IPS-20b (cell line): ENCODE measurements around the gene TMEM208.
A peak's percentile ranks its signal among the peaks of the same experiment; 100 is the strongest.

Experiments
- H3K27ac ChIP-seq: one replicate; pipeline ENCODE4 v1.5.1; 2013; ENCODE audit warnings: low read length
- H3K27me3 ChIP-seq: 2 replicates; pipeline ENCODE4 v1.6.1; 2013; ENCODE audit warnings: mild to moderate bottlenecking, low read length, inconsistent platforms; ENCODE audit not compliant: insufficient read depth
- H3K36me3 ChIP-seq: 2 replicates; pipeline ENCODE4 v1.6.1; 2013; ENCODE audit warnings: low read depth, mild to moderate bottlenecking, inconsistent platforms, low read length, moderate library complexity; ENCODE audit not compliant: insufficient read depth
- H3K4me1 ChIP-seq: 2 replicates; pipeline ENCODE4 v1.6.1; 2013; ENCODE audit warnings: mild to moderate bottlenecking, control low read depth, inconsistent platforms, low read length, moderate library complexity; ENCODE audit not compliant: insufficient read depth
- H3K4me3 ChIP-seq: 2 replicates; pipeline ENCODE4 v1.5.1; 2013; ENCODE audit warnings: mild to moderate bottlenecking, low read length, inconsistent platforms
- H3K9ac ChIP-seq: 2 replicates; pipeline ENCODE4 v1.6.1; 2013; ENCODE audit warnings: low read depth, mild to moderate bottlenecking, inconsistent platforms, low read length, moderate library complexity
- H3K9me3 ChIP-seq: 2 replicates; pipeline ENCODE4 v1.6.1; 2013; ENCODE audit warnings: mild to moderate bottlenecking, low read depth, low read length, inconsistent platforms; ENCODE audit not compliant: insufficient read depth

Gene TMEM208

GRCh38 chr16:67230809-67231660 lies 4.1 kb downstream of the TMEM208 start:
- Histone ChIP-seq H3K27me3 (no peaks in the 10 kb centered on the region), H3K9me3 (no peaks in the 10 kb centered on the region), H3K36me3 (peaks cover 65% of the 10 kb centered on the region), H3K4me3 (no peak overlapping the region), H3K9ac (no peak overlapping the region), H3K4me1 (no peaks in the 10 kb centered on the region; the same call in 1 of the 2 replicates), H3K27ac (no peak overlapping the region)

GRCh38 chr16:67233596-67233995 lies 6.7 kb downstream of the TMEM208 start:
- Histone ChIP-seq H3K4me3 (no peak overlapping the region), H3K27ac (no peak overlapping the region), H3K27me3 (no peaks in the 10 kb centered on the region), H3K9ac (no peak overlapping the region), H3K4me1 (no peaks in the 10 kb centered on the region), H3K36me3 (peaks cover 80% of the 10 kb centered on the region), H3K9me3 (no peaks in the 10 kb centered on the region)

DNA sequence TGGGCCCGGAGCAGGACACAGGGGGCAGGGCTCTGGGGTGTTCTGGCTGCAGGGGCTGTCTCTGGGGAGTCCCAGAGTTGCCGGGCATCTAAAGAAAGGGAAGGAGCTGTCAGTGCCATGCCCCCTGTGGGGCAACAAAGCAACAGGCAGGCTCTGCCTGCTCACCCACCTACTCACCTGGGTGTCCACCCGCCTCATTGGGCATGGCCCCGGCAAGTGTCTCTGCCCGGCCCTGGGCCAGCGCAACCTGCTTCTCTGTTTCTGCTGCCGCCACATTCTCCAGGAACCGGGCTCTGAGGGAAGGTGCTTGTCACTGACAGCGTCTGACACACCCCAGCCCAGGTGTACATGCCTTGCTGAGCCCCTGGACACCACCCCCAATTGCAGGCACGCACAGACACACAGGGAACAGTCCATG lies 7.3 kb downstream of the TMEM208 start:
- Histone ChIP-seq H3K4me3 (no peak overlapping the region), H3K27ac (no peak overlapping the region), H3K9me3 (no peaks in the 10 kb centered on the region), H3K4me1 (no peaks in the 10 kb centered on the region), H3K36me3 (peaks cover 80% of the 10 kb centered on the region), H3K9ac (no peak overlapping the region), H3K27me3 (no peaks in the 10 kb centered on the region)

DNA sequence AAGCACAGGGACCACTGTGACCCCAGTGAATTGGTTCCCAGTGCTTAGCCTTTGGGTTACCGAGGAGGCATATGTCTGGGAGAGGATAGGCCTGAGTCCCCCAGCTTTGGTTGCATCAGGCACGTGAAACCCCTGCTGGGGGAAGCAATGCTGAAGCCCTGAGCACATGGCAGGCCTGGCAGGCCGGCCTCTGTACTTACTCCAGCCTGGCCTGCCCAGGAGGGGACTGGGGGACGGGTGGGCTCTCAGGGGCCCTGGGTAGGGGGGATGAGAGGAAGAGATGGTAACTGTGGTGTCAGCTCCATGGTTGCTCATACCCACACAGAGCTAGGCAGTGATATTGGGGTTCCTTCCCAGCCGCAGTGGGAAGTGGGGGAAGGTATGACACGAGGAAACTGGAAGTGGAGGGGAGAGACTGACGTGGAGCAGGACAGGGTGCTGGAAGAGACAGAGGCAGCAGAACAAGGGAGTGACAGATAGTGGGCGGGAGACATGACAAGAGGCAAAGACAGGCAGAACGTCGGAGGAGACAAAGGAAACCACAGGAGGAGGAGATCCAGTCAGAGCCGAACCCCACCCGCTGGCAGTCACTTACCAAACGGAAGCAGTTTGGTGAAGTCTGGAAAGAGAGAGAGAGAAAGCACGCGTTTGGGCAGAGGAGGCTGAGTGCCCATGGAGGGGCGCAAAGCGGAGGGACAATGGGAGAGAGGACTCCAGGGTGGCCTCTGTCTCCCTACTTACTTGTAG lies 9.1 kb downstream of the TMEM208 start:
- Histone ChIP-seq H3K4me1 (no peaks in the 10 kb centered on the region), H3K9me3 (no peaks in the 10 kb centered on the region), H3K9ac (no peak overlapping the region), H3K4me3 (no peak overlapping the region), H3K36me3 (peaks cover 68% of the 10 kb centered on the region), H3K27me3 (no peaks in the 10 kb centered on the region), H3K27ac (no peak overlapping the region)

DNA sequence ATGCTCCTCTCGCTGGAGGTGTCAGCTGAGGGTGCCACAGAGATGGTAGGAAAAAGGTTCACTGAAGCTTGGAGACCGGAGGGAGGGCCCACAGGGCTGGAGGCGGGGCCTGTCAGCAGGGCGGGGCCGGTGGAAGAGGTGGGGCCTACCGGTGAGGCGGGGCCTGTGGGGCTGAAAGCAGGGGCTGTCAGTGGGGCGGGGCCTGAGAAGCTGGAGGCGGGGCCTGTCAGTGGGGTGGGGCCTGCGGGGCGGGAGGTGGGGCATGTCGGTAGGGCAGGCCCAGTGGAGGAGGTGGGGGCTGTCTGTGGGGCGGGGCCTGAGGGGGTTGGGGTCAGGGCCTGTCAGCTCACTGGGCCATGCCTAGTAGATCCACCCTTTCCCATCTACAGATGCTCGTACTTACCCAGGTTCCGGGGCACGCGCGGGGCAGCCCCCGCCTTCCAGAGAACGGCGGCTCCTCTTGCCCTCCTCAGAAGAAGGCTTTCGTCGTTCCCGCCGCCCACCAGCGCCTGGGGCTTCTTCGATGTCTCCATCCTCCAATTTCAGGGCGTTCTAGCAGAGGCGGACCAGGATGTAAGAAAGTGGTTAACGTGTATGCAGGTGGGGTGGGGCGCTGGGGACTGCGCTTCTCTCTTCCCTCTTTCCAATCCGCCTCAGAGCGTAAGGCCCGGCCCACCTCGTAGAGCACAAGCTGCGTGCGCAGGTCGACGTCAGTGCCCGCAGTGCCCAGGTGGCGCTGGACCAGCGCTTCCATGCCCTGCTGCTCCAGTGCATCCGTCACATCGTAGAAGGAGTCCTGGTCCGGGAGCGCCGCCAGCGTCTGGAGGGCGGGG lies 9.8 kb downstream of the TMEM208 start:
- Histone ChIP-seq H3K27ac (no peak overlapping the region), H3K4me1 (peaks cover 5% of the 10 kb centered on the region; the same call in 1 of the 2 replicates), H3K9me3 (no peaks in the 10 kb centered on the region), H3K4me3 (no peak overlapping the region), H3K36me3 (peaks cover 61% of the 10 kb centered on the region), H3K9ac (no peak overlapping the region), H3K27me3 (no peaks in the 10 kb centered on the region)

DNA sequence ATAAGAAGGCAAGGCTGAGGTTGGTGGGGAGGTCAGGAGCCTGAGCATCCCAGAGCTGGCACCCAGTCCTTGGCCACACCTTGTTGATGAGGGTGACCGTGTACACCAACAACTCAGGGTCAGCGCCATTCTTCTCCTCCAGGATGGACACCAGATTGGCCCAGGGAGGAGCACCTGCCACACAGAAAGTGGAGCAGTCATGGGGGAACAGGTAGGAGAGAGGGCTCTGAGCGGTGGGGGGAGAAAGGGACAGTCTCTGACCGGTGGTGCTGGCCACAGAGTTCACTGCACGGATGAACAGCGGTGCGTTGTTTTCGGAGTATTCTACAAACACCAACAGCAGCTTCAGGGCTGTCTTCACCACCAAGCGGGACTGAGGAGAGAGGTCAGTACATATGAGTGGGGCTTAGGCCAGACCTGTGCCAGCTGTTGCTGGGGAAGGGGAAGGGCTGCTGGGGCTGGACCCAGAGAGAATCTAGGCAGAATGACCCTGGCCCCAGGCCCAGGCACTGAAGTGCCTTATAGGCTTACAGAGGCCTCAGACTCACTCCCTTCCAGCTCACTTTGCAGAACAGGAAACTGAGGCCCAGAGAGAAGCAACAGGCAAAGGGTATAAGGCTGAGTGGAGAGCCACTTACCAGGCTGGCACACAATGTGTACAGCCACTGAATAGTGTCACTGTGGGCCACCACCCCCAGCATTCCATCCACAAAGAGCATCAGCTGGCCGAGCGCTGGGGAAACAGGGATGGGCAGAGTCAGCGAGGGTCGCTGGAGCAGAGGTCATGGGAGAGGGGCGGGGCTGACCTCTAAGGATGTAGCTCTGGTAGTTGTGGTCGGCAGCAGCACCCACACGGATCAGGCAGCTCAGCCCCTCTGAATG lies 10.7 kb downstream of the TMEM208 start:
- H3K4me3 ChIP-seq = no peak overlapping the region
- H3K27ac ChIP-seq = no peak overlapping the region
- peaks cover 58% of the 10 kb centered on the region for H3K36me3 ChIP-seq

GRCh38 chr16:67238278-67238575 lies 11.3 kb downstream of the TMEM208 start:
- Histone ChIP-seq H3K4me3 (no peak overlapping the region), H3K9ac (no peak overlapping the region), H3K27me3 (no peaks in the 10 kb centered on the region), H3K9me3 (no peaks in the 10 kb centered on the region), H3K4me1 (peaks cover 6% of the 10 kb centered on the region; the same call in 1 of the 2 replicates), H3K36me3 (peaks cover 57% of the 10 kb centered on the region), H3K27ac (no peak overlapping the region)

More for the DNA sequence above, 10.7 kb downstream of the TMEM208 start:
- H3K4me1 ChIP-seq = peaks cover 6% of the 10 kb centered on the region; the same call in 1 of the 2 replicates
- H3K9me3 ChIP-seq = no peaks in the 10 kb centered on the region
- H3K27me3 ChIP-seq = no peaks in the 10 kb centered on the region
- no peak overlapping the region for H3K9ac ChIP-seq

- Histone ChIP-seq H3K9me3 (no peaks in the 10 kb centered on the region), H3K4me3 (no peak overlapping the region), H3K4me1 (peaks cover 6% of the 10 kb centered on the region; the same call in 1 of the 2 replicates), H3K27me3 (no peaks in the 10 kb centered on the region), H3K9ac (no peak overlapping the region), H3K36me3 (peaks cover 52% of the 10 kb centered on the region), H3K27ac (no peak overlapping the region)
Measured at GRCh38 chr16:67238806-67239470, 12.0 kb downstream of the TMEM208 start.

DNA sequence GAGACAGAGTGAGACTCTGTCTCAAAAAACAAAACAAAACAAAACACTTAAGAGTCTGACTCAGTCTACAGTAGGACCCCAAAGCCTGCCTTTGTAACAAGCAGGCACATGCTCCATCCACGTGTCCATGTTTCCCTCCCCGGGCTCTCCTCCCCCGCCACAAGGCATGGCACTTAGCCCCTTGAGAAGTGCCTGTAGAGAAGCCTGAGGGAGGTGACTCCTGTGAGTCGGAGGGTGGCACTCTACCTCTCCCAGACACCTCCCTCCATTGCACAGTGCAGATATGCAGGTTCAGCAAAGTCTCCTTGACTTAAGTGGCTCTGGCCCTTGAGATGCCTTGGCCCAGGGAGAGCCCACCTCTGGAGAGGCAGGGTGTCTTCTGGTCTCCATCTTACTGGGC lies 13.6 kb downstream of the TMEM208 start:
- no peak overlapping the region for H3K27ac ChIP-seq
- H3K27me3 ChIP-seq = no peaks in the 10 kb centered on the region

DNA sequence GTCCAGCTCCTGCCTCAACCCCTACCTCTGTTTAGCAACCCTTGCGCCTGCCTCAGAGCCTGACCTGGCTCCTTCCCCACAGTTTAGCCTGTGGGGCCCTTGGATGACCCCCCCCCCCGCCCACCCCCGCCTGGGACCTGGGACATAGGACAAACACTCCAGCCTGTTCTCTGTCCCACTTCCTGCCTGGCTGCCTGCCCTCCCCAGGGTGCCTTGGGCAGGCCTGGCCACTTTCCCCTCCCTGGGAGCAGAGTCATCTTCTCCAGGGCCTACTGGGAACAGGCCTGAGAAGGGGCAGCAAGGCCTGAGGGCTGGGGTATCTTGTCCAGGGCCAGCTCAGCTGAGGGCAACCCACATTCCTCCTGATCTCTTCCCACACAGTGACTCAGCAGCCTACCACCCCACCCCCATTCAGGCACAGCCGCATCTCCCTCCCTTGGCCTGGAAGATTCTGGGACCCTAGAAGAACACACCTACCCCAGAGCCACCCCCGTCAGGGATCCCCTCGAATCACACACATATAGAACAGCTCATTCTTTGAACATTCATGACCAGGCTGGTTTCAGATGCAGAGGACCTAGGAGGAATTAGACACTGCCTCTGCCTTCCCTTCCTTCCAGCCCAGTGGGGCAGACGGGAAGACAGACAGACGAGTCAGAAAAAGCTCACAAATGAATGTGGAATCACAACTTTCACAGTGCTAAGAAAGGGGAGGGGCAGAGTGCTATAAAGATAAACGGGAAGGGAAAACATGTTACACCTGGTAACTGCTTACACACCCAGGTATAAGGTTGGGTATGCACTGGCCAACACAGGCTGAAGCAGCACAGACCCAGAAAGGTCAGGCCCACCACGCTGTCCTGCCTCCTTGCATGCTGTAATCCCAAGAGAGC lies 14.3 kb downstream of the TMEM208 start:
- Histone ChIP-seq H3K9ac (peak overlapping the region; percentile 62; the same call in 1 of the 2 replicates), H3K4me1 (peaks cover 17% of the 10 kb centered on the region), H3K4me3 (no peak overlapping the region), H3K9me3 (no peaks in the 10 kb centered on the region), H3K36me3 (peaks cover 32% of the 10 kb centered on the region), H3K27me3 (no peaks in the 10 kb centered on the region), H3K27ac (peak overlapping the region; percentile 7)

More for the DNA sequence above, 13.6 kb downstream of the TMEM208 start:
- Histone ChIP-seq H3K36me3 (peaks cover 39% of the 10 kb centered on the region), H3K4me1 (peaks cover 14% of the 10 kb centered on the region), H3K9ac (no peak overlapping the region), H3K4me3 (no peak overlapping the region), H3K9me3 (no peaks in the 10 kb centered on the region)
